GM12878 (cell line): ENCODE data around the gene CNTD1. TPM values are rescaled to one million over a fixed set of nuclear protein-coding genes. Genes with fewer than 3 reads are reported as not detected.

ENCODE experiments used
- ATAC-seq: fragments of 200-7000 bp; cut with Tn5 transposase; 3 replicates; pipeline ENCODE4 v1.9.1; 2020; ENCODE audit warnings: mild to moderate bottlenecking, moderate library complexity
- BruUV-seq: library from RNA; stranded (reverse); fragments of 400-500 nt; replicated peaks from 2 replicates; lab custom pipeline; 2021; lab: Mats Ljungman, UMichigan
- CTCF ChIA-PET: fragments of 300-600 bp; sonication (Branson Sonifier 250); formaldehyde crosslinking; extraction: SDS; loops from one replicate; lab custom pipeline; 2021; ENCODE audit warnings: inconsistent platforms; lab: Yijun Ruan, JAX
- POLR2A ChIA-PET: fragments of 350-600 bp; formaldehyde crosslinking; extraction: SDS; loops from one replicate; lab custom pipeline; 2021; ENCODE audit warnings: inconsistent platforms; lab: Charles Lee
- RAD21 ChIA-PET: fragments of 300-600 bp; sonication (Branson Sonifier 250); formaldehyde crosslinking; loops from one replicate; lab custom pipeline; 2023; ENCODE audit warnings: antibody characterized with exemption; ENCODE audit not compliant: unreplicated experiment; lab: Charles Lee
- SMC1A ChIA-PET: fragments of 300-600 bp; sonication (Branson Sonifier 250); formaldehyde crosslinking; loops from one replicate; lab custom pipeline; 2023; ENCODE audit not compliant: unreplicated experiment, uncharacterized antibody; lab: Charles Lee
- DNase-seq: peaks from one replicate; pipeline ENCODE4 v3.0.0-alpha.2; 2011; ENCODE audit warnings: low read depth, low spot score
- FAIRE-seq: peaks from 3 replicates; lab custom pipeline; 2011; peaks lifted over from hg19 to GRCh38; lab: Jason Lieb, UNC
- H2AFZ ChIP-seq: 2 replicates; pipeline ENCODE4 v1.6.0; 2011; ENCODE audit warnings: low read depth, low read length, control low read depth; ENCODE audit not compliant: control insufficient read depth
- H3K27ac ChIP-seq: 2 replicates; pipeline ENCODE4 v1.5.1; 2011; ENCODE audit warnings: control low read depth; ENCODE audit not compliant: control insufficient read depth, insufficient read depth
- H3K27me3 ChIP-seq, 2 experiments: replicated peaks in 1 of 2; 2 replicates each; pipeline versions ENCODE4 v1.6.0 to v1.6.1; 2011; ENCODE audit warnings: low read length in 1 of 2; ENCODE audit not compliant: control insufficient read depth in 2 of 2, insufficient read depth in 2 of 2
- H3K36me3 ChIP-seq, 2 experiments: 2 replicates each; pipeline ENCODE4 v1.5.1; 2011; ENCODE audit warnings: low read length in 1 of 2; ENCODE audit not compliant: control insufficient read depth in 2 of 2, insufficient read depth in 2 of 2
- H3K4me1 ChIP-seq: 2 replicates; pipeline ENCODE4 v1.6.1; 2011; ENCODE audit warnings: mild to moderate bottlenecking, low read length, moderate library complexity, mixed read lengths; ENCODE audit not compliant: control insufficient read depth, insufficient read depth
- H3K4me2 ChIP-seq: 2 replicates; pipeline ENCODE4 v1.6.0; 2011; ENCODE audit warnings: control low read depth; ENCODE audit not compliant: control insufficient read depth, insufficient read depth
- H3K4me3 ChIP-seq: fragments of 200-600 bp; sonication (generic); 2 replicates; pipeline ENCODE4 v1.5.1; 2016
- H3K79me2 ChIP-seq: 2 replicates; pipeline ENCODE4 v1.6.0; 2011; ENCODE audit warnings: low read length; ENCODE audit not compliant: control insufficient read depth, insufficient read depth
- H3K9ac ChIP-seq: 2 replicates; pipeline ENCODE4 v1.8.0; 2011; ENCODE audit warnings: low read length, control low read depth, mixed read lengths; ENCODE audit not compliant: control insufficient read depth, insufficient read depth
- H3K9me3 ChIP-seq: replicated peaks from 3 replicates; pipeline ENCODE4 v1.5.1; 2011; ENCODE audit warnings: mild to moderate bottlenecking, low read length; ENCODE audit not compliant: control insufficient read depth, insufficient read depth
- H4K20me1 ChIP-seq: 2 replicates; pipeline ENCODE4 v1.6.0; 2011; ENCODE audit not compliant: control insufficient read depth, insufficient read depth
- ASH2L ChIP-seq: fragments of 300-600, 200-600 bp; sonication (generic); IDR thresholded peaks from 2 replicates; pipeline ENCODE4 v1.6.1; 2017; ENCODE audit warnings: low read depth, mild to moderate bottlenecking, borderline replicate concordance
- BRCA1 ChIP-seq: IDR thresholded peaks from 2 replicates; pipeline ENCODE4 v1.6.1; 2011; ENCODE audit warnings: low read depth, low read length, improper control_type of control experiment
- CREB1 ChIP-seq: IDR thresholded peaks from 2 replicates; pipeline ENCODE4 v1.6.1; 2012; ENCODE audit warnings: low read depth, mild to moderate bottlenecking, inconsistent platforms
- ESRRA ChIP-seq: IDR thresholded peaks from 2 replicates; pipeline ENCODE4 v1.6.1; 2012; ENCODE audit warnings: mild to moderate bottlenecking, low read length, improper control_type of control experiment
- MTA2 ChIP-seq: fragments of 450-650 bp; IDR thresholded peaks from 2 replicates; pipeline ENCODE4 v1.6.1; 2016; ENCODE audit warnings: low read depth, mild to moderate bottlenecking, moderate library complexity
- MTA3 ChIP-seq: IDR thresholded peaks from 2 replicates; pipeline ENCODE4 v1.6.1; 2012; ENCODE audit warnings: low read length, inconsistent platforms, borderline replicate concordance
- NFYA ChIP-seq: IDR thresholded peaks from 2 replicates; pipeline ENCODE4 v1.6.1; 2011; ENCODE audit warnings: low read depth, mild to moderate bottlenecking, low read length, improper control_type of control experiment, borderline replicate concordance
- NR2C2 ChIP-seq: IDR thresholded peaks from 2 replicates; pipeline ENCODE4 v1.6.1; 2011; ENCODE audit warnings: borderline replicate concordance, low read depth; ENCODE audit not compliant: control insufficient read depth, insufficient read length
- SRF ChIP-seq, 2 experiments: IDR thresholded peaks; 2 replicates each; pipeline ENCODE4 v1.6.1; 2011; ENCODE audit warnings: low read depth in 2 of 2, low read length in 2 of 2, mild to moderate bottlenecking in 1 of 2, moderate library complexity in 1 of 2
- STAT3 ChIP-seq: IDR thresholded peaks from 2 replicates; pipeline ENCODE4 v1.6.1; 2011; ENCODE audit warnings: low read depth, low read length, improper control_type of control experiment
- ZSCAN29 ChIP-seq: fragments of 450-650 bp; IDR thresholded peaks from 2 replicates; pipeline ENCODE4 v1.6.1; 2017; ENCODE audit warnings: mild to moderate bottlenecking, moderate library complexity
- WGBS: methylation state at CpG from one replicate; pipeline ENCODE4 v1.1.6; 2016; ENCODE audit warnings: low lambda C conversion rate; ENCODE audit not compliant: insufficient replicate concordance, insufficient coverage; ENCODE audit errors: missing lambda C conversion rate; 5-methylcytosine and 5-hydroxymethylcytosine counted together
- in situ Hi-C: fragments of 300-500 bp; cut with MboI; formaldehyde crosslinking; loops from 9 replicates; pipeline ENCODE4 v1.14.3; 2018; ENCODE audit warnings: mixed read lengths
- intact Hi-C: fragments of 100-400 bp; cut with micrococcal nuclease; formaldehyde crosslinking; loops from one replicate; pipeline ENCODE4 v1.14.2; 2022; ENCODE audit not compliant: unreplicated experiment
- polyA plus RNA-seq, 11 experiments: library from polyadenylated mRNA; depleted of rRNA in 4 of 11; unstranded in 6 of 11; stranded (reverse) in 5 of 11; fragments of >200 nt; fragmentation: Nextera tagmentation in 4 of 11; fragmentation: Illumina TruSeq in 1 of 11; extraction: Ambion mirVana in 4 of 11; extraction: Trizol in 1 of 11; gene quantifications; 1 replicate in 1 of 11; 2 replicates in 10 of 11; pipeline versions ENCODE4 v1.2.1 to v1.2.3, GENCODE V29; 2011 to 2016; ENCODE audit warnings: inconsistent platforms in 2 of 11, missing spikeins in 2 of 11, low read depth in 1 of 11
- total RNA-seq, 4 experiments: library from RNA; depleted of rRNA in 3 of 4; stranded (reverse); fragments of >200 nt in 3 of 4; fragmentation: Illumina TruSeq in 1 of 4; extraction: Trizol in 1 of 4; gene quantifications; 2 replicates each; pipeline versions ENCODE4 v1.2.1 to v1.2.3, GENCODE V29; 2013 to 2021
- TF ChIP-seq, protein P1 (sequence below): fragments of 450-650 bp; IDR thresholded peaks from 2 replicates; pipeline ENCODE4 v1.6.1; 2018; ENCODE audit warnings: borderline replicate concordance, mild to moderate bottlenecking; ENCODE audit not compliant: partially characterized antibody
- TF ChIP-seq, protein P2 (sequence below): fragments of 450-650 bp; formaldehyde crosslinking; IDR thresholded peaks from 2 replicates; pipeline ENCODE4 v1.4.0; 2022; ENCODE audit warnings: mild to moderate bottlenecking, moderate library complexity

The CNTD1 gene
- total and polyA plus RNA-seq, 10 of the 15 experiments (the other 5 are each of a cell fraction or from before 2014, with no cell fraction given), result 0.06 to 1.5 (median 1.1) TPM; not detected in 4

- TF ChIP-seq MTA3, result no peak
- TF ChIP-seq, protein P1, sequence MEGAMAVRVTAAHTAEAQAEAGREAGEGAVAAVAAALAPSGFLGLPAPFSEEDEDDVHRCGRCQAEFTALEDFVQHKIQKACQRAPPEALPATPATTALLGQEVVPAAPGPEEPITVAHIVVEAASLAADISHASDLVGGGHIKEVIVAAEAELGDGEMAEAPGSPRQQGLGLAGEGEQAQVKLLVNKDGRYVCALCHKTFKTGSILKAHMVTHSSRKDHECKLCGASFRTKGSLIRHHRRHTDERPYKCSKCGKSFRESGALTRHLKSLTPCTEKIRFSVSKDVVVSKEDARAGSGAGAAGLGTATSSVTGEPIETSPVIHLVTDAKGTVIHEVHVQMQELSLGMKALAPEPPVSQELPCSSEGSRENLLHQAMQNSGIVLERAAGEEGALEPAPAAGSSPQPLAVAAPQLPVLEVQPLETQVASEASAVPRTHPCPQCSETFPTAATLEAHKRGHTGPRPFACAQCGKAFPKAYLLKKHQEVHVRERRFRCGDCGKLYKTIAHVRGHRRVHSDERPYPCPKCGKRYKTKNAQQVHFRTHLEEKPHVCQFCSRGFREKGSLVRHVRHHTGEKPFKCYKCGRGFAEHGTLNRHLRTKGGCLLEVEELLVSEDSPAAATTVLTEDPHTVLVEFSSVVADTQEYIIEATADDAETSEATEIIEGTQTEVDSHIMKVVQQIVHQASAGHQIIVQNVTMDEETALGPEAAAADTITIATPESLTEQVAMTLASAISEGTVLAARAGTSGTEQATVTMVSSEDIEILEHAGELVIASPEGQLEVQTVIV, result no peak
- no peak for TF ChIP-seq ASH2L
- no peak for TF ChIP-seq STAT3
- no peak for TF ChIP-seq SRF (IDR thresholded peaks at IDR 0.05; ENCODE audit: low read depth in 2 of 2, low read length in 2 of 2)
- TF ChIP-seq NR2C2, result no peak
- TF ChIP-seq BRCA1, result no peak
These were observed 1.3 kb upstream of the CNTD1 start (continued) for GRCh38 chr17:42797067-42798007.

DNA sequence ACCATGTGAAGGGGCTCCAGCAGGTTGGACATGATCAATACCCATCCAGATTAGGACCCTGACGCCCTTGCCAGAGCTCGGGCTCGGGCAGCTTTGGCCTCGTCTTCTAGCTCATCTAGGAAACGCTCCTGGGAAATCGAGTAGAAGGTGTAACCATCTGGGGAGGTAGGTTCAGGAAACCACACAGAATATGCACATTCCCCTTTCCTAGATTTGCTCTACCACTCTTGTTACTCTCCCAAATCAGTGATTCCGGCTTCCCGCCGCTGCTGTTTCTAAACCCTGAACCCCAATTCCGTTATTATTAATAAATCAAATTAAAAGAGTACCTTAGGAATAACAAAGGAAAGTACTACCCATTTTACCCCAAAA, 664 bp upstream of the CNTD1 start:
- FAIRE-seq (peak; percentile 61), ATAC-seq (no peak), DNase-seq (no peak)
- ChIA-PET RAD21 (interaction anchor here (1.1 kb wide), 1 partner anchor 200 kb away, joined by 3 read pairs; the partner anchor contains the start of gene RPL27), POLR2A (interaction anchor here (0.6 kb wide), 2 partner anchors 39 to 178 kb away, joined by 3 to 7 read pairs; no protein-coding TSS in a partner anchor), SMC1A (interaction anchor here (1.1 to 1.7 kb wide), 3 partner anchors 11 to 357 kb away, joined by 3 to 4 read pairs (median 4); no protein-coding TSS in a partner anchor), CTCF (interaction anchor here (0.7 to 2.9 kb wide), 7 partner anchors 9 to 200 kb away, joined by 3 to 11 read pairs (median 5); partner anchors contain the start of genes BECN1, RPL27 and VPS25)
- H2AFZ ChIP-seq, result peak overlapping the region; percentile 97
- H3K79me2 ChIP-seq, result peaks cover 6% of the 10 kb centered on the region
- H3K9ac ChIP-seq, result peak overlapping the region; percentile 81
- H3K4me2 ChIP-seq, result peak overlapping the region; percentile 82
- H3K27me3 ChIP-seq, result no peaks in the 10 kb centered on the region
- peaks cover 10% of the 10 kb centered on the region for H3K4me1 ChIP-seq
- H4K20me1 ChIP-seq, result no peaks in the 10 kb centered on the region
- no peak overlapping the region for H3K27ac ChIP-seq
- peak overlapping the region; percentile 76 for H3K4me3 ChIP-seq
- in situ Hi-C loops, result no loop called here
- H3K9me3 ChIP-seq, result no peaks in the 10 kb centered on the region
- H3K36me3 ChIP-seq, result no peaks in the 10 kb centered on the region
- BruUV-seq, result no TSS peak
- intact Hi-C loops, result no loop called here
- WGBS, result 21% methylated on average over 10 of the region's 10 CpGs
- TF ChIP-seq NFYA (no peak), CREB1 (no peak), ZSCAN29 (no peak), ESRRA (no peak), MTA2 (no peak)
- TF ChIP-seq, protein P2, sequence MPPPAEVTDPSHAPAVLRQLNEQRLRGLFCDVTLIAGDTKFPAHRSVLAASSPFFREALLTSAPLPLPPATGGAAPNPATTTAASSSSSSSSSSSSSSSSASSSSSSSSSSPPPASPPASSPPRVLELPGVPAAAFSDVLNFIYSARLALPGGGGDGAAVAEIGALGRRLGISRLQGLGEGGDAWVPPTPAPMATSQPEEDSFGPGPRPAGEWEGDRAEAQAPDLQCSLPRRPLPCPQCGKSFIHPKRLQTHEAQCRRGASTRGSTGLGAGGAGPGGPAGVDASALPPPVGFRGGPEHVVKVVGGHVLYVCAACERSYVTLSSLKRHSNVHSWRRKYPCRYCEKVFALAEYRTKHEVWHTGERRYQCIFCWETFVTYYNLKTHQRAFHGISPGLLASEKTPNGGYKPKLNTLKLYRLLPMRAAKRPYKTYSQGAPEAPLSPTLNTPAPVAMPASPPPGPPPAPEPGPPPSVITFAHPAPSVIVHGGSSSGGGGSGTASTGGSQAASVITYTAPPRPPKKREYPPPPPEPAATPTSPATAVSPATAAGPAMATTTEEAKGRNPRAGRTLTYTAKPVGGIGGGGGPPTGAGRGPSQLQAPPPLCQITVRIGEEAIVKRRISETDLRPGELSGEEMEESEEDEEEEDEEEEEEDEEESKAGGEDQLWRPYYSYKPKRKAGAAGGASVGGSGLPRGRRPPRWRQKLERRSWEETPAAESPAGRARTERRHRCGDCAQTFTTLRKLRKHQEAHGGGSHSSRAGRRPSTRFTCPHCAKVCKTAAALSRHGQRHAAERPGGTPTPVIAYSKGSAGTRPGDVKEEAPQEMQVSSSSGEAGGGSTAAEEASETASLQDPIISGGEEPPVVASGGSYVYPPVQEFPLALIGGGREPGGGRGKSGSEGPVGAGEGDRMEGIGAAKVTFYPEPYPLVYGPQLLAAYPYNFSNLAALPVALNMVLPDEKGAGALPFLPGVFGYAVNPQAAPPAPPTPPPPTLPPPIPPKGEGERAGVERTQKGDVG (CRISPR knock-in tag), result no peak
